Measurements from ENCODE around the gene RNF208.

The RNF208 gene

DNA sequence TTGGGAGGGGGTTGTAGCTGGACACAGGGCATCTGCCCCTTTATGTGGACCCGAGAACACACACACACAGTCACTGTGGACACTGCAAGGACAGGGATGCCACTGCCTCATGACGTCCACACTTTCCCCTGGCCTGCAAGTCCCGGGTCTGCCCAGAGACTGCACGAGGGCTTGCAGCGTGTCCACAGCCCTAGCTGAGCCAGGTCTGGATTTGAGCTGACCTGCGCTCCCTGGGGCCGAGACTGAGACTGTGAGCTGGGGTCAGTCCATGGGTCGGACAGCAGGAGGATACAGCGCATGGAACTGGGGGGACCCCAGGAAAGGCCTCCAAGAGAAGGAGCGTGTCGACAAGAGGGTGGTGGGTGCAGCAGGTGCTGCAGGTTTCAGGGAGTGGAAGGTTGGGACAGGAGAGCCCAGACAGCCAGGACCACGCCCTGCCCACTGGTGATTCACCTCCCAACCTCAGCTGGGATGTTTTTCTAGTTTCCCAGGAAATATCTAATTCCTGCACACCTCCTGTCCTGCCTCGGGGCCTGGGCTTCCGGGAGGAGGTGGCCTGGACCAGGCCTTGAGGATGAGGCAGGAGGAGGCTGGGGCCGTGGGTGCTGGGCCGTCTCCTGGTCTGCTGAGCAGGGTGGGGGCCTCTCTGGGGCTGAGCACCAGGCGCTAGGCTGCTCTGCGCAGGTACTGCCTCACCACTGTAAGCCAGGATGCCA, 4.5 kb upstream of the RNF208 start:
- DNase-seq: peak; percentile 73

- DNase-seq: no peak
Observed at GRCh38 chr9:137225699-137226331, 3.8 kb upstream of the RNF208 start.

GRCh38 chr9:137224830-137225694, 3.0 kb upstream of the RNF208 start, which contains the start of gene CYSRT1:
CYSRT1 (plus strand) TSS chr9:137225174; CDS start chr9:137225622, 448 bp downstream.
- no peak for DNase-seq

GRCh38 chr9:137223078-137223970, 1.3 kb upstream of the RNF208 start:
- peak; percentile 99 for DNase-seq

DNA sequence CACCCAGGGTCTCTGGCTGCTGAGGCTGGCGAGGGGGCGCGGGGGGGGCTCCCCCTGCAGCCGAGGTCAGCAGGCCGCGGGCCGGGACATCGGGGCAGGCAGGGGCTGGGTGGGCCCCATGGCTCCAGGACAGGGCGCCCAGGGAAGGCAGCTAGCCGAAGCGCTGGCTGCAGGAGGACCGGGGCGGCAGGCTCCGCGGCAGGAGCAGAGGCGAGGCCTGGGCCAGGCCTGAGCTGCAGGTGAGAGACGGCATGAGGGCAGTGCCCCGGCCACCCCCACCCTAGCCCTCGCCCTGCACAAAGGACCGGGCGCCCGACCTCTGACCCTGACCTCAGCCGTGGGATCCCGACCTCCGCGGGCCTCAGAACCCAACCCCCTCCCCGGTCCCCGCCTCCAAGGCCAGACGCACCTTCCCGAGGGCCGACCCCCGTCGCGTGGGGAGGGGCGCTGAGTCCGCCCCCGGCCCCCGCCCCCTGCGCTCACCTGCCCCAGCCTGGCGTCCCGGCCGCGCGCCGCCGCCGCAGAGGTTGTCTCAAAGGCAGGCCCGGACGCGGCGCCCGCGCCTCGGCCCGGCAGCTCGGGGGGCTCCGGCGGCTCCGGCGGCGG, 431 bp downstream of the RNF208 start:
- DNase-seq: peak; percentile 78

- DNase-seq: no peak
Observed at GRCh38 chr9:137221095-137221505, 940 bp downstream of the RNF208 start.

DNA sequence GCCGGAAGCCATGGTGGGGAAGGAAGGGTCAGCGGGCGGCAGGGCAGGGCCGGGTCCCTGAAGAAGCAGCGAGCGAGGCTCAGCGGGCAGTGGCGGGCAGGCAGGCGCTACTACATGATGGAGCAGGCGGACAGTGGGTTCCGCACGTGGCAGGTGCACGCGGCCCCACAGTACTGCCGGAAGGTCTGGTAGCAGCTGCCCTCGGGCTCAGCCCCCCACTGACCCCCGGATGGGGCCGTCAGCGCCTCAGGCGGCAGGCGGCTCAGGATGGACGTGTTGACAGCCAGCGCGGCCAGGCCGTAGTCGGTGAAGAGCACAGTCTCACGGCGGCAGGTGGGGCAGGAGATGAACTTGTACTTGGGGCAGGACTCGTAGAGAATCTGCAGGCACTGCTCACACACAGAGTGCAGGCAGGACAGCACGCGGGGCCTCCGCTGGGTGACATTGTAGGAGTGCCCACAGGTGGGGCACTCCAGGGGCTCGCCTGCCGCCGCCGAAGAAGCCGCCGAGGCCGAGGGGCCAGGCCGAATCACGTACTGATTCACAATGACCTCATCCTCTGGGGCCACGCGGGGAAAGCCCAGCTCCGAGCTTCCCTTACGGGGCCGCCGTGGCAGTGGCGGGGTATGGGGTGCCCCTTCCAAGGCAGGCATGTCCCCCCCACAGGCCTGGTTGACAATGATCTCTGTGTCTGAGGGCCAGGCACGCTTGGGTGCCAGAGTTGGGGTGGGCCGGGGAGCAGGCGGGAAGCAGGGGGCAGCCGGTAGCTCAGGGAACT, 1.5 kb downstream of the RNF208 start:
- peak; percentile 37 for DNase-seq

- no peak for DNase-seq
Observed at GRCh38 chr9:137219757-137220316, 2.2 kb downstream of the RNF208 start.

DNA sequence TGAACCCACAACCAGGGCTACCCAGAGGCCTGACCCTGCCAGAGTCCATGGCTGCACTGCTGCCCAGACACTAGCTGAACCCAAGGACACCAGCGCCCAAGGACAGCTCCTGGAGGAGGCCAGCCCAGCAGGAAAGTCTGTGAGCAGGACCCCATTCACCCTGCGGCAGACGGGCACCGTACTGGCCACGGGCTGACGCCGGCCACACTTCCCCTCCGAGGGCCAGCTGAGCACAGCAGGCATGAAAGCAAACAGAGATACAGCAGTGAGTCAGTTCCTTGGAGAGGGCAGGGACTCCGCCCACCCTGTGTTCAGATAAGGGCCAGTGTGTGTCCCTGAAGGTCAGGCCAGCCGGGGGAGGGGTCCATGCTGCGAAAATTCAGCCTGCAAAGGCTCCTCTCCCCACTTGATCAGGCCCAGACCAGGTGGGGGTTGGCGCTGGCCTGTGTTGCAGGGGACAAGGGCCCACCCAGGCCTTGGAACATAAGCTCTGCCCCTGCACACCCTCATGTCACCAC, 3.2 kb downstream of the RNF208 start:
- peak; percentile 91 for DNase-seq

GRCh38 chr9:137218212-137218753, 3.8 kb downstream of the RNF208 start:
- no peak for DNase-seq

DNA sequence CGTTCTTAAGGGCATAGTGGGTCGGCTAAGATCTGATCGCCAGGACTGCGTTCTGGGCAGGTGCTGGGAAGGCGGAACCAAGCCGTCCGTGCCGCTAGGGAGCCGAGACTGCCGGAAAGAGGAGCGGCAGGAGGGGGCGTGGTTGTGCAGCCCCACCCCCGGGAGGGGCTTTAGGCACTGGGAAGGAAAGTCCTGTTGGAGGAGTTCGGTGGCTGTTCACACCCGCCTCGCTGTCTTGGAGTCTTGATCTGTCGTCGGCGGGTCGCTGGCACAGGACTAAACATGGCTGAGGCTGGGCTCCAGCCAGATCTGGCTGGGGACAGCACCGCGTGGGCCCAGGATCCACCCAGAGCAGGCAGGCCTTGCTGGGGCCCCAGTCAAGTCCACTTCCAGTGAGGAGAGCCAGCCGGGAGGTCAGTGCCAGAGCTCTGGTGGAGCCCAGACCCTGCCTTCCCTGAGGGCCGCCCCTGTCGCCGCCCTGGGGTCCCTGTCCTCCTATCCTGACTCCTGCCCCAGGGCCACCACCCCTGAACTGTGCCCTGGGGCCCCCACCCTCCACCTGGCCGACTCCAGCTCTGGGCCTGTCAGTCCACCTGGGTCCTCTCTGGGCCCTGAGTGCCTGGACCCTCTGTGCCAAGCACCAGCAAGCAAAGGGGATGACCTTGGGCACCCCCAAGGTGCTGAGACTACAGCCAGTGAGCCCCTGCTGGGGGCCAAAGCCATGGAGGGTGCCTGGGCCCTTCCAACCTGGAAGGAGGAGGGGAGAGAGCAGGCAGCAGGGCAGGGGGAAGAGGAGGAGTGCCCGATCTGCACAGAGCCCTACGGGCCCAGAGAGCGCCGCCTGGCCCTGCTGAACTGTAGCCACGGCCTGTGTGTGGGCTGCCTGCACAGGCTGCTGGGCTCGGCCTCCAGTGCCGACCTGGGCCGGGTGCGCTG, 4.5 kb downstream of the RNF208 start:
- DNase-seq: no peak

DNA sequence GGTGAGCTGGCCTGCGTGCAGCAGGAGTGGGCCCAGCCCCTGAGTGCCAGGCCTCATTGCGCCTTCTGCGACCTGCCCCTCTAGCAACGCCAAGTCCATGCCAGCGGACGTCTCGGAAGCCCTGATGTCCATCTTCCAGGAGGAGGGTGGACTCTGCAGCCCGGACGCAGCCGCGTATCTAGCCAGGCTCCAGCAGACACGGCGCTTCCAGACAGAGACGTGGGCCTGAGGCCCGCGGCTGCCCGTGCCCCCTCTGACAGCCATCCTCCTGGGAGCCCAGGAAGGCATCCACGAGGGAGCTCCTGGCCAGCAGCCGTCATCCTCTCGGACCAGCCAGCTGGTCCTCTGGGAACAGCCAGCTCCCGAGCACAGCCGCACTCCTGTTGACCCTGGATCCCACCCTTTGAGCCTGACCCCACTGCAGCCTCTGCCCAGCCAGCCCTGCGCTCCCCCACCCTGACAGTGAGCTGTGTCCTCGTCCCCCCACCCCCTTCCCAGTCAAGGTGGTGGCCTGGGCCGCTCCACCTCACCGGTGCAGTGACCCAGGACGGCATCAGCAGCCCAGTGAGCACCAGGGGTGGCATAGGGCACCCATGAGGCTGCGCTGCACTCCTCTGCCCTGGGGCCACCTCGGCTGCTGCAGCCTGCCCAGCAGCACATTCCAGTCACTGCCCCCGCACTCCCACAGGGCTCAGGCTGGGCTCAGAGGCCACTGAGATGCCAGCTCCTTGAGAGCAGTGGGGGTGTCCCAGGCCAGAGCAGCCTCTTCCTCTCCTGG, 5.7 kb downstream of the RNF208 start:
- no peak for DNase-seq

DNA sequence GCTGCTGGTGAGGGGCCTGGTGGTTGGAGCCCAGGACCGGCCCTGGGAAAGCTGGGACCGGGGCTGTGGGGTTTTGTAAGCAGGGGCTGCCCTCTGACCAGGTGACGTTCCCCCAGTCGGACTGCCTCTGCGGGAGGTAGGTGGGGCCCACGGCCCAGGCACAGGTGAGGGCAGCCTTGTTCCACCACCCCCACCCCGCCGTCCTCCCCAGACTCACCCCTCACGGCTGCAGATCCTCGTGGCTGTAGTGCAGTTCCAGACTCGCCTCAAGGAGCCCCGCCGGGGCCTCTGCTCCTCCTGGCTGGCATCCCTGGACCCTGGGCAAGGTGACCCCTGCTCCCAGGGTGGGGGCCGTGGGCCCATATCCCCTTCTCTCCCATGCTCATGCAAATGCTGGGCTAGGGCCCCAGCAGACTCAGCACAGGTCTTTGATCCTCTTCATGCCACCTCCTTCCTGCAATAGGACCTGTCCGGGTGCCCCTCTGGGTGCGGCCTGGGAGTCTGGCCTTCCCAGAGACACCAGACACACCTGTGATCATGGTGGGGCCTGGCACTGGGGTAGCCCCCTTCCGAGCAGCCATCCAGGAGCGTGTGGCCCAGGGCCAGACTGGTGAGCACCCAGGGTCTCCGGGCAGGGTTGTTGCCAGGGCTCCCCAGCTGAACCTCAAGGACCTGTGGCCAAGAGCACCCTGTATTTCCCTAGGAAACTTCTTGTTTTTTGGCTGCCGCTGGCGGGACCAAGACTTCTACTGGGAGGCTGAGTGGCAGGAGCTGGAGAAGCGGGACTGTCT, 6.6 kb downstream of the RNF208 start:
- no peak for DNase-seq

GRCh38 chr9:137214620-137215019, 7.4 kb downstream of the RNF208 start:
- no peak for DNase-seq

GRCh38 chr9:137213160-137214060, 8.6 kb downstream of the RNF208 start:
- peak; percentile 37 for DNase-seq

- DNase-seq: no peak
Observed at GRCh38 chr9:137212520-137212919, 9.5 kb downstream of the RNF208 start.

Measured in DMS53 (cell line).